RKO (cell line): ENCODE measurements around the gene SEC23IP.
"Not testable (repeated sequence)": the region's sequence is repeated elsewhere in the genome, so short reads cannot be mapped to it uniquely, and the experiment has no call there.

ENCODE experiments used
- DNase-seq: peaks from one replicate; pipeline ENCODE4 v3.0.0-alpha.2; 2016; ENCODE audit warnings: low spot score

SEC23IP gene

DNA sequence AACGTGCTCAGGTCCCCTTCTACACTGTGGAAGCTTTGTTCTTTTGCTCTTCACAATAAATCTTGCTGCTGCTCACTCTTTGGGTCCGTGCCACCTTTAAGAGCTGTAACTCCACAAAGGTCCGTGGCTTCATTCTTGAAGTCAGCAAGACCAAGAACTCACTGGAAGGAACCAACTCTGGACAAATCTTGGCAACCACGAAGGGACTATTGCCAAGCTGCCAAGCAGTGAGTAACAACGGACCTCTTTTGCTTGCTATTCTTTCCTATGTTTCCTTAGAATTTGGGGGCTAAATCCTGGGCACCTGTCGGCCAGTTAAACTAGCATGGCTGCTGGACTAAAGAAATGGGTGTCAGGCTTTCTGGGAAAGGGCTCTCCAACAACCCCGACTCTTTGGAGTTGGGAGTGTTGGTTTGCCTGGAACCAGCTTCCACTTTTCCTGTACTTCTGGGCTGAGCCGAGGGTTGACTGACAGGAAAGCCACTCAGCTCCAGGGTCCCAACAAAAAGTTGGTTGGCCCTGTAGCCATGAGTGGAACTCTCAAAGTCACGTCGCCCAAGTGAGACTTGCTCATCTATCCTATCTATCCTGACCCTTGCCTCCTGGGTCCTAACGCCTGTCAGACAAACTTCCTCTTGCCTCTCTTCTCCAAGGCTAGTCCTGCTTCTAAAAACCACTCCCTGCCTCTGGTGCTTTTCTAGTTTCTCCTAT is 8.5 kb upstream of the SEC23IP start:
- not testable (repeated sequence) for DNase-seq

DNA sequence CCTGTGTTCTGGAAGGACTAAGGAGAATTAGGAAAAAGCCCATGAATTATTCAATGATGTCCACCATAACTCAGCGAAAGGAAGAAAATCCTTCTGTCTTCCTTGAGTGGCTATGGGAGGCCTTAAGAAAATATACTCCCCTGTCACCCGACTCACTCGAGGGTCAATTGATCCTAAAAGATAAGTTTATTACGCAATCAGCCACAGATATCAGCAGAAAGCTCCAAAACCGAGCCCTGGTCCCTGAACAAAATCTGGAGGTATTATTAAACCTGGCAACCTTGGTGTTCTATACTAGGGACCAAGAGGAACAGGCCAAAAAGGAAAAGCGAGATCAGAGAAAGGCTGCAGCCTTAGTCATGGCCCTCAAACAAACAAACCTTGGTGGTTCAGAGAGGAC is 6.5 kb upstream of the SEC23IP start:
- DNase-seq = not testable (repeated sequence)

DNA sequence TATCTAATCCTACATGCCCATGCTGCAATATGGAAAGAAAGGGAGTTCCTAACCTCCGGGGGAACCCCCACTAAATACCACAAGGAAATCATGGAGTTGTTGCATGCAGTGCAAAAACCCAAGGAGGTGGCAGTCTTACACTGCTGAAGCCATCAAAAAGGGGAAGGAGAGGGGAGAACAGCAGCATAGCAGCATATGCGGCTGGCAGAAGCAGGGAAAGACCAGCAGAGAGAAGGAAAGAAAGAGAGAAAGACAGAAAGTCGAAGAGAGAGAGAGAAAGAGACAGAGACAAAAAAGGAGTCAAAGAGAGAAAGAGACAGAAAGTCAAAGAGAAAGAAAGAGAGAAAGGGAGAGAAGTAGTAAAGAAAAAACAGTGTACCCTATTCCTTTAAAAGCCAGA is 3.8 kb upstream of the SEC23IP start:
- not testable (repeated sequence) for DNase-seq

DNA sequence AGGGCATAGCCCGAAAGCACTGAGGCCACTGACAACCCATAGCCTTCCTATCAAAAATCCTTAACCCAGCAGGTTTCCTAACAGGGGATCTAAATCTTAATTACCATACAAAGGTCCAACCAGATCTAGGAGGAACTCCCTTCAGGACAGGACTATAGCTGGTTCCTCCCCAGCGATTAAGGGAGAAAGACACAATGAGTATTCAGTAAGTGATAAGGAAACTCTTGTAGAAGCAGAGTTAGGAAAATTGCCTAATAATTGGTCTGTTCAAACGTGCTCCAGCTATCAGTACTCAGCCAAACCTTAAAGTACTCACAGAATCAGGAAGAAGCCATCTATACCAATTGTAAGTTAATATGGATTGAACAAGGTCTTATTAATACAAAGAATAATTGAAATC is 3.3 kb upstream of the SEC23IP start:
- DNase-seq = not testable (repeated sequence)

DNA sequence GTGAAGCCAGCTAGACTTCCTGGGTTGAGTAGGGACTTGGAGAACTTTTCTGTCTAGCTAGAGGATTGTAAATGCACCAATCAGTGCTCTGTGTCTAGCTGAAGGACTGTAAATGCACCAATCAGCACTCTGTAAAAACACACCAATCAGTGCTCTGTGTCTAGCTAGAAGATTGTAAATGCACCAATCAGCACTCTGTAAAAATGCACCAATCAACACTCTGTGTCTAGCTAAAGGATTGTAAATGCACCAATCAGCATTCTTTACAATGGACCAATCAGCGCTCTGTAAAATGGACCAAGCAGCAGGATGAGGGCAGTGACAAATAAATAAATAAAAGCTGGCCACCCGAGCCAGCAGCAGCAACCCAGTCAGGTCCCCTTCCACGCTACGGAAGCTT is 2.2 kb upstream of the SEC23IP start:
- not testable (repeated sequence) for DNase-seq

DNA sequence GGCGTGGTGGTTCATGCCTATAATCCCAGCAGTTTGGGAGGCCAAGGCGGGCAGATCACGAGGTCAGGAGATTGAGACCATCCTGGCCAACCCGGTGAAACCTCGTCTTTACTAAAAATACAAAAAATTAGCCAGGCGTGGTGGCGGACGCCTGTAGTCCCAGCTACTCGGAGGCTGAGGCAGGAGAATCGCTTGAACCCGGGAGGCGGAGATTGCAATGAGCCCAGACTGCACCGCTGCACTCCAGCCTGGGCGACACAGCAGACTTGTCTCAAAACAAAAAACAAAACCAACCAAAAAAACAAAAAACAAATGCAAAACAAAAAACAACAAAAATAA is 712 bp upstream of the SEC23IP start:
- DNase-seq = not testable (repeated sequence)

DNA sequence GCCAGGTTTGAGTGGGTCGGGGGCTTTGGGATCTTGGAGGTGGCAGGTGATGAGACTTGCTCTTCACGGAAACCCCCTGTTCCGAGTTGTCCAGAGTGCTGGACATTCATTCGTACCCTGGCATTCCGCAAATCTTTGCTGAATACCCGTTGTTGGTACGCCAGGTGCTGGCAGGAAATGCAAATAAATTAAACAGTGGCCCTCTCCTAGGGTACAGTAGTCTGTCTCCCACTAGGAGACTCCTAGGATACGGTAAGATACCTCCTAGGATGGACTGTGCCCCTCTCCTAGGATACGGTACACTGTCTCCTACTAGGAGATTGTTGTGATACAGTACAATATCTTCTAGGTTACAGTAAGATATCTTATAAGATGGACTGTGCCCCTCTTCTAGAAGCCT is 544 bp downstream of the SEC23IP start:
- DNase-seq = peak; percentile 17

DNA sequence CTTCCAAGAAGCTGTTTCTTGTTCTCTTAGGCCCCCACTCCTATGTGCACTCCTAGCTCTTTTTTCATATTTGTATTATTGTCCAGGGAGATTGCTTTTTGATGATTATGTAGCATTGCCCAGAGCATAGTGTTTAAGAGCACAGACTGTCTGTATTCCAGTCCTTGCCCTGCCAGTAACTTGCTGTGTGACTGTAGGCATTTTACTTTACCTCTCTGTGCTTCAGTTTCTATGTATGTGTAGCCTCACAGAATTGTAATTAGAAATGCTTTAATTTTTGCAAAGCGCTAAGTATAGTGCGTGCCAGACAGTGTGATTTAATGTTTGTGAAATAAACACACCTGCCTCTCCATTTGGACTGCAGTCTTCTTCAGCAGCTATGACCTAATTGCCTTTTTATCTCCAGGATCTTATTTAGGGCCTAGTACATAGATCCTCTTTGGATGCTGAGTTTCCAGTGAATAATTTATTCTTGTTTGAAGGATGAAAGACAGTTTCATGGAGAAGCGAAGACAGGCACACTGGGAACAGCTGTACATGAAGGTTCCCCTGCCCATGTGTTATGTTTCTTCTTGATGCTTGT is 1.4 kb downstream of the SEC23IP start:
- no peak for DNase-seq

DNA sequence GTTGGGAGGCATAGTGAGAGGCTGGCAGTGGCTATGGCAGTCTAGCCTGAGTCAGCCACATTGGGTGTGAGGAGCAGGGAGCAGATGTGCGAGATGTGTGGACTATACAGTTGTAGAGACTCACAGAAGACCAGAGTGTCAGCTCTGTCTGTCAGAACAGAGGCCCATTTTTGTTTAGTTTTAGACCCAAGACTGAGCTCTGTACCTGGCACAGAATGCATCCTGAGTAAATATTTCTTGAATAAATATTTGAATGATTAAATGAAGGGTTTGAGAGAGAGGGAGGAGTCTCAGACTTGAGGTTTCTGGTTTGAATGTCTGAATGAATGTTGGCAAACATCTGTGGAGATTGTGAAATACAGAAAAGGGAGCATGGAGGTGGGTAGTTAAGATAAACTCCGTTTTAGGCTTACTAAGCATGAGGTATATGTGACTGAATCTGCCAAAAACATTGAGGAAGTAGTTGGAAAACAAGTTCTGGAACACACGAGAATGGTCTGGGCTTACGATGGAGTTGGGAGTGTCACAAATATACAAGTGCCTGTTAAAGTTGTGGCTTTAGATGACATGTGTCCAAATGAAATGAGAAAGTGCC is 3.6 kb downstream of the SEC23IP start:
- DNase-seq = peak; percentile 18

DNA sequence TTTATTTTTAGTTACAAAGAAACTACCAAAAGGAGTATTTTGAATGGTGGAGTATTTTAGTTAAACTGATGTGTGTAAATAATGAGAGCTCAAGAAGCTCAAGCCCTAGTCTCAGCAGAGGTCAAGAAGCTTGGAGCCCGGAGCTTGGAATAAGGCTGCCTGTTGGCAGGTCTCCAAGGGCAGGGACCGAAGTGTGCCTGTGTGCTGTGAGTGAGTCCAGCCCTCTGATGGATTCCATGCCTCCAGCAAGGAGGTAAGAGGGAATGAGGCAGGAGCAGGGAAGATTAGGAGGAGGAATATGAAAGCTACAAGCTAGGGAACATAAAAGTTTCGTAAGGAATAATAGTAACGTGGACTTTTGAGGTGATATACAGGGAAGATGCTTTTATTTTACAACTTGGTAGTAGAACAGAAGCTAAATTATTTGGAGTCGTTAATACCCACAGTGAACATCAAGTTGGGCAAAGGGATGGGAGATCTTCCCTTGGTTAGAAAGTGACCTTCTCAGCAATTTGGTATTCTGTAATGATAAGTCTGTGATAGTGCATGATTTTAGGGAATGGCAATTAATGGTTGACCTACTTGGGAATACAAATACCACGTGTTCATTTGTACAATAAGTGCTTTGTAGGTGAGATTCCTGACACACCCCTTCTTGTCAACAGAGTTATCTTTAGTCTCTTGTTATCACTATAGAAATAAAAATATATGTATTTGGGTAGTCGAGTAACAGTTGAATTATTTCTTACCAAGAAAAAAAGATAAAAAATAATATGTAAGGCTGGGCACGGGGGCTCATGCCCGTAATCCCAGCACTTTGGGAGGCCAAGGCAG is 4.6 kb downstream of the SEC23IP start:
- DNase-seq = no peak

DNA sequence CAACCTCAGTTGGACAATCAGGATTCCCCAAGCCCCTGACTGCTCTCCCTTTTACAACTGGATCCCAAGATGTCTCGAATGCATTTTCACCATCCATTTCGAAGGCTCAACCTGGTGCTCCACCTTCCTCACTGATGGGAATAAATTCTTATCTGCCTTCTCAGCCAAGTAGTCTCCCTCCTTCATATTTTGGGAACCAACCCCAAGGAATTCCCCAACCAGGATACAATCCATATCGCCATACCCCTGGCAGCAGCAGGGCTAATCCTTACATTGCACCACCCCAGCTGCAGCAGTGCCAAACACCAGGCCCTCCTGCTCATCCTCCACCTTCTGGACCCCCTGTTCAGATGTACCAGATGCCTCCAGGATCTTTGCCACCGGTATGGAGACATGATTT is 6.0 kb downstream of the SEC23IP start:
- DNase-seq = no peak

DNA sequence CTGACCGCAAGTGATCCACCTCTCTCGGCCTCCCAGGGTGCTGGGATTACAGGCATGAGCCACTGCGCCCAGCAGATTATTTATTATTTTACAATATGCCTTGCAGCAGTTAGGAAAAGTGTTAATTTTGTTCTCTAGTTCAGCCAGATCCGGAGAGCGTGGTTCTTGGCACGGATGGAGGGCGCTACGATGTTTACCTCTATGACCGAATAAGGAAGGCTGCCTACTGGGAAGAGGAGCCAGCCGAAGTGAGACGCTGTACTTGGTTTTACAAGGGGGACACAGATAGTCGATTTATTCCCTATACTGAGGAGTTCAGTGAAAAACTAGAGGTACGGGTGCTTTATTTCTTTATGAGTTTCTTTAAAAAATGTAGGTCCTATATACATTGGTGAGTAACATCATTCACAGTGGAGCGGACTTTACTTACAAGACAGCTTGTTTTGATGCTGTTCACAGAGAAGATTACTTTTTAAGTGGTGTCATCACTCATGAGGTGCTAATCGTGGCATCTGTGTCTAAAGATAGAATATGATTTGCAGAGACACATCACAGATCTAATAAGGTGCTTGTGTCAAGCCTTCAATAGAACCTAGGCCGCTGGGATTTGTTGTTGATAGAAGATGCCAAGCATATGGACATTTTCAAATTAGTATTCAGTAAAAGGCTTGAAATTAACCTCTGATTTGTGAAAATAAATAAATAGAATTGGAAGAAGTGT is 11.6 kb downstream of the SEC23IP start:
- no peak for DNase-seq

DNA sequence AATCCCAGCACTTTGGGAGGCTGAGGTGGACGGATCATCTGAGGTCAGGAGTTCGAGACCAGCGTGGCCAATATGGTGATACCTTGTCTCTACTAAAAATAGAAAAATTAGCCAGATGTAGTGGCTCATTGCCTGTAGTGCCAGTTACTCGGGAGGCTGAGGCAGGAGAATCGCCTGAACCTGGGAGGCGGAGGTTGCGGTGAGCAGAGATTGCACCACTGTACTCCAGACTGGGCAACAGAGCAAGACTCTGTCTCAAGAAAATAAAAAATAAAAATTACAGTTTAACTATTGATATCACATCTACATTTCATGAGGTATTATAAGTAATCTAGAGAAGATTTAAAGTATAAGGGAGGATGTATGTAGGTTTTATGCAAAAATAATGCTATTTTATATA is 15.2 kb downstream of the SEC23IP start:
- not testable (repeated sequence) for DNase-seq

DNA sequence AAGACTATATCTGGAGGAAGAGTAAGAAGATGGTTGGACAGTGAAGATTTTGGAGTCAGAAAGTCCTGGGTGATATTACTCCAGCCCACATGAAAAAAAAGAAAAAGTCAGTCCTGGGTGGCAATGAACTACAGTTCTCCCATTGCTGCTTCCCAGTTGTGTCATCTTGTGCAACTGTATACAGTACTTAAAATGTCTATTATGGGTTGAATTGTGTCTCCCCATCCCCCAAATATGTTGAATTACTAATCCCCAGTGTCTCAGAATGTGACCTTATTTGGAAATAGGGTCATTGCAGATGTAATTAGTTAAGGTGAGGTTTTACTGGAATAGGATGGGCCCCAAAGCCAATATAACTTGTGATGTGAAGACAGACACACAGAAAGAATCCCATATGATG is 15.6 kb downstream of the SEC23IP start:
- no peak for DNase-seq

DNA sequence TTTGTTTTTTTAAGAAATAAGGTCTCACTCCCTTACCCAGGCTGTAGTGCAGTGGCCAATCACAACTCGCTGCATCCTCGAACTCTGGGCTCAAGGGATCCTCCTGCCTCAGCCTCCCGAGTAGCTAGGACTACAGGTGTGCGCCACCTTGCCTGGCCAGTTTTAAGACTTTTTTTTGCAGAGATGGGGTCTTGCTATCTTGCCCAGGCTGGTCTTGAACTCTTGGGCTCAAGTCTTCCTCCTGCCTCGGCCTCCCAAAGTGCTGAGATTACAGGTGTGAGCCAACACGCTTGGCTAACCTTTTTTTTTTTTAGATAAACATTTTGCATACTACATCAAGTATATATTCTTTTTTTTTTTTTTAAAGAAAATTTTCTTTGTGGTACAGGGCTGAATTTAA is 18.2 kb downstream of the SEC23IP start:
- DNase-seq = no peak

DNA sequence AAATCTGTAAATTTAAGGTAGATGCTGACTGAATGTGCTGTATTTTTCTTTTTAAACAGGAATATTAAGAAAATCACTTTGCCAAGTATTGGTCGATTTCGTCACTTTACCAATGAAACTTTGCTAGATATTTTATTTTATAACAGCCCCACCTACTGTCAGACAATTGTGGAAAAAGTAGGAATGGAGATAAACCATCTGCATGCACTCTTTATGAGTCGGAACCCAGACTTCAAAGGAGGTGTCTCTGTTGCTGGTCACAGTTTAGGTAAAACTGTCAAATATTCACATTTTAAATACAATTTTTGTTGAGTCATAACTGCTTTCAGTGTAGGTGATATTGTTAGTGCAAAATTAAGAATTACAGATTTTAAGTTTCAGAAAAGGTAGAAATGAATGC is 25.2 kb downstream of the SEC23IP start:
- DNase-seq = no peak

DNA sequence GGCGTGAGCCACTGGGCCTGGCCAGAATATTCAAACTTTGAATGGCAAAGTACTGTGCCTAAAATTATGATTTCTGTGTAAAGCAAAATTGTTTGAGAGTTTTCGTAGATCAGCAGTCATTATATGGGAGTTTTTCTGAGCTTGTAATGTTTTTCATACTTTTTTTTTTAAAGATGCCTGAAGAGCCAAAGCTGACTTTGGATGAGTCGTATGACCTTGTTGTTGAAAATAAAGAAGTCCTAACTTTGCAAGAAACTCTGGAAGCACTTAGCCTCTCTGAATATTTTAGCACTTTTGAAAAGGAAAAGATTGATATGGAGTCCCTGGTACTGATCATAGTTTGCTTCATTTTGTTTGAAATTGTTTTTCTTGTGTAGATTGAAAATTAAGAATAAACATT is 26.7 kb downstream of the SEC23IP start:
- DNase-seq = no peak

DNA sequence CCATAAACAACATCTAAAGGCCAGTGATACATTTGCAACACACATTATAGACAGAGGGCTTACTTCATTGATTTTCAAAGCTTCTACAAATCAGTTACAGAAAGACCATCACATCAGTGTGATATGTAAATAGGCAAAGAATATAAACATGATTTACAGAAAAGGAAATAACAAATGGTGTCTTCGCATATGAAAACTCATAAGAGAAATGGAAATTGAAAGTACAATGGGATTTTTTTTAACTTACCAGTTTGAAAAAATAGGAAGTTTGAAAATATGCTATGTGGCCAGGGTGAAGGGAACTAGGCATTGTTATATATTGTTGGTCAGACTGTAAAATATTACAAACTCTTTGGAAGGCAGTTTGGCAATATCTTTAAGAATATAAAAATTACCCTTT is 27.3 kb downstream of the SEC23IP start:
- DNase-seq = no peak

DNA sequence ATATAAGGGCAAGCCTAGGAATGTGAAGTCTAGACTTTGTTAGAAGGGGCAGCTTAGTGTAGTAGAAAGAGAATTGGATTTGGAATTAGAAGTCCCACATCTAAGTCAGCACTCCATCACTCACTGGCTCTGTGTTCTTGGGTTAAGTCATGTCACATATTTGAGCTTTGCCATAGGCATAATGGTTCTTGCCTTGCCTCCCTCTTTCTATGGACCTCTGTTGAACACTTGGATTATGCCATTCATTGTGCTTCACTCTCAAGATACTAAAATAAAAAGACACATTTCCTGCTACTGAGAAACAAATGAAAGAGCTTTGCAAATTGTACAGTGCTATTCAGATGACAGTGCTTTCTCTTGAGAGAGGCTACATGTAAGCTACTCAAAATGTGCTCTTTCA is 35.9 kb downstream of the SEC23IP start:
- DNase-seq = no peak

DNA sequence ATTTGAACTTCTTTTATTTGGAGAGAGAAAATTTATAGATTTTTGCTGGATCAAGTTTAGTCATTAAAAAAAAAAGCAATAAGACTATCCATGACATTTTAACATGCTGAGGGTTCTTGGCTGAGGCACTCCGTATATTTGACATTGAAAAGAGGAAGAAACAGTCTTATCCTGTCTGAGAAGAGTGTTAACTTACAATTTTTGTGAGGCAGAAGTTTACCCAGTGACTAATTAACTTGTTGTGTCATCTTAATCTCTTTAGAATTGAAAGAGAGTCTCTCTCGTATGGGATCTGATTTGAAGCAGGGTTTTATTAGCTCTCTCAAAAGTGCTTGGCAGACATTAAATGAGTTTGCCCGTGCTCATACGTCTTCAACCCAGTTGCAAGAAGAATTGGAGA is 39.3 kb downstream of the SEC23IP start:
- no peak for DNase-seq

DNA sequence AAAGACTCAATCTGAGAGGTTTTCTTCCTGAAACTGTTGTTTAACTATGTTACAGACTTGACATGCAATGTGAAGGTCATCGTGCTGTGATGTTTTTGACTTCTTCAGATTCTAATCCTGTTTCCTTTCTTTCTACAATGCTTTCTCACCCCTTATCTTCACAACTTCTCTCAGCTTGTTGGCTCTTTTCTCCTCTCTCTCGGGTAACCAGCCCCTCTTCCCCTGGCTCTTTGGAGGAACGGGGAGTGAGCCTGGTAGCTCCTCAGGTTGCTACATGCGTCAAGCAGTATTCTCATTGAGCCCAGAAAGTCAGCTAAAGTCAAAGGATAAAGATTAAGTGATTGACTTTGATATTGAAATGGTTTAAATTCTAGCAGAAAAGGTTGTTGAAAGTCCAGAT is 40.1 kb downstream of the SEC23IP start:
- no peak for DNase-seq

DNA sequence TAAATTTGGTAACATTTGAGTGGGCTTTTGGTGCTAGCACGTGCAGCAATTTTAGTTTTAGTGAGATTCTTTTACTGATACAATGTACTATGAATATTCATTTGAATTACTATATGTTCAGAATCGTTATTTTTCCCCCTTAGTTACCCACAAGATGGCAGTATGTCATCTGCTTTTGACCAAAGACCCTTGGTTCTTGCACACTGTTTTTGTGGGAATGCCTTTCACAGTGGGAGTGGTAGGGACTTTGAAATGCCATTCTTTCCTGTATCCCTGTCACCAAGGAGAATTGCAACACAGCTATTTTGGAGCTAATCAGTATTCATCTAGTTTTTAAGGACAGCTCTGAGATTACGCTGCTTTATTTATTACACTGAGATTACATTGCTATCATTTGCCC is 40.6 kb downstream of the SEC23IP start:
- DNase-seq = peak; percentile 29
